ENCODE results near the gene C9orf78.
A peak's percentile ranks its signal among the peaks of the same experiment; 100 is the strongest.
"Not testable (repeated sequence)": the region's sequence is repeated elsewhere in the genome, so short reads cannot be mapped to it uniquely, and the experiment has no call there.

The C9orf78 gene

DNA sequence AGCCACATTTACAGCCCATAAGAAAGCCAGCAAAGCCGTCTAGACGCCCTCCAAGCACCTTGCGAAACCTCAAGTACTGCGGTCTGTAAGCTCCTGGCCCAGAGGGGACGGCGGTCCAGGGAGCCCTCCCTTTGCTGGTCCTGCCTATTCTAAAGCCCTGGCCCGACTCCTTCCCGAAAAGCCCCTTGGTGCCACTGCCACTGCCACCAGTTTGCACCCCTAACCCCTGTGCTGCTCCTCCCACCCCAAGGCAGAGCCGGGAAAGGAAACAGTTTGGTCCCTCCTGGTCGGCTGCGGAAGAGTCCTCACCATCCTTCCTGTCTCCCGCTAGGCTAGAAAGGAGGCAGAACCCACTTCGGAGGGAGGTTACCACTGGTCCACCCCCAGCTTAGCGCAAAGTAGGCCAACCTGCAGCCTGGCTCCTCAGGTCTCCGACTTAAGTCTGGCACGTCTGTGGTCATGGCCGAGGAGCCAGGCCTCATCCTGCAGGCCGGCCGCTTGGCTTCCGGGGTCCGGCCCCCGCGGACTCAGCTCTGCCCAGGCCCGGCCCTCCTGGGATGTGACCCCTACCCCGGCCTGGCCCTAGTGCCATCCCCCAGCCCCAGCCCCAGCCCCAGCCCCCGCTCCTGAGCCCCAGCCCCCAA is 12.1 kb downstream of the C9orf78 start:
- DNase-seq, result peak; percentile 57
- in situ Hi-C loops (cut with MboI; ENCODE audit: low pct_unique_long_range_greater_than_20kb, low sequenced_read_pairs), result no loop called here

DNA sequence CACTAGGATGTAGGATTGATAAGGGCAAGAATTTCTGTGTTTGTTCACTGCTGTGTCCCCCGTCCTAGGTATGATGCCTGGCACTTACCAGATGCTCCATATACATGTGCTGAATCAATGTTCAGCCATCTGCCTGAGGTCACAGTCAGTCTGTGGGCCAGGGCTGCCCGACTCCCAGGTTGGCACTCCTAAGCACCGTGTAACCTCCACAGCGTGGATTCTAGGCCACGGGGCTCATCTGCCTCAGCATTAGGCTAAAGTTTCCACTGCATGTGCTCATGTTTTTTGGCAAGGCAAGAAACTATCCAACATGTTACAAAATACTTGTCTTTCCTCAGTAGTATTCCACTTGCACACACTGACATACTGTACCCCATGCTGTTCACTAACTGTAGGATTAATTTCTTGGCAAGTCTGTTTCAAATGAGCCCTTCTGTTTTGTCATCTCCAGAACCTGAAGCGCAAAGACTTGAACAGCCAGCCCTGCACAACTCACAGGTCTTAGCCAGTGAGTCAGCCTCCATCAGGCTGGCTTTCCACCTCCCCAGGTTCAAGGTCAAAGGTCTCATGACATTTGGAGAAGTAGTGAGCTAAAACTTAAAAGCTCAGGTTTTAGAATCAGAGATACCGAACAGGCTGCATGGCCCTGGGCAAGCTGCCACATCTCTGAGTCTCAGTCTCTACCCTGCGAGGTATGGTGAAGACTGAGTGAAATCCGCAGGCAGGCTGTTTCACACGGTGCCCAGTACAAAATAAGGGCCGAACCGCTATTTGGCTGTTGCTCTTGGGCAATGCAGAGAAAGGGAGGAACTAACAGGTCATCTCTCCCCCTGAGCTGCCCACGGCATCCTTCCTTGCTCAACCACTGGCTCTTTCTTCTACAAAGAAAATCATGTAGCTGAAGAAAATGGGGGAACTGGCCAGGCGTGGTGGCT is 18.3 kb downstream of the C9orf78 start:
- peak; percentile 19 for DNase-seq
- in situ Hi-C loops (cut with MboI; ENCODE audit: low pct_unique_long_range_greater_than_20kb, low sequenced_read_pairs), result no loop called here

DNA sequence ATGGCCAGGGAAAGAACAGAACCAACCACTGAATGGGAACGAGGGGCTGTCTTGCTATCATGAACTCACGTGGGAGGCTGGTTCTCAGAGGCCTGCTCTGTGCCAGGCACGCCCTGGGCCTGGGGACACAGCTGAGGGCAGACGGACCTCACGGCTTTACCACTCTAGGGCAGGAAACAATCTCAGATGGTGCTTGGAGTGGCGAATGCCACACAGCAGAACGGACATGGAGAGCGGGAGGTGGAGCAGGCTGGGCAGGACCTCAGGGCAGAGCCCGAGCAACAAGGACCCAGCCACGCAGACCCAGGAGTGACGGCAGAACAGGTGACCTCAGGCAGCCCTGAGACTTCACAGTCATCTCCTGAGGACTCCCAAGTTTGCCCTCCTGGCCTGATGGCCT is 19.8 kb downstream of the C9orf78 start:
- in situ Hi-C loops (cut with MboI; ENCODE audit: low pct_unique_long_range_greater_than_20kb, low sequenced_read_pairs), result no loop called here
- DNase-seq, result no peak

DNA sequence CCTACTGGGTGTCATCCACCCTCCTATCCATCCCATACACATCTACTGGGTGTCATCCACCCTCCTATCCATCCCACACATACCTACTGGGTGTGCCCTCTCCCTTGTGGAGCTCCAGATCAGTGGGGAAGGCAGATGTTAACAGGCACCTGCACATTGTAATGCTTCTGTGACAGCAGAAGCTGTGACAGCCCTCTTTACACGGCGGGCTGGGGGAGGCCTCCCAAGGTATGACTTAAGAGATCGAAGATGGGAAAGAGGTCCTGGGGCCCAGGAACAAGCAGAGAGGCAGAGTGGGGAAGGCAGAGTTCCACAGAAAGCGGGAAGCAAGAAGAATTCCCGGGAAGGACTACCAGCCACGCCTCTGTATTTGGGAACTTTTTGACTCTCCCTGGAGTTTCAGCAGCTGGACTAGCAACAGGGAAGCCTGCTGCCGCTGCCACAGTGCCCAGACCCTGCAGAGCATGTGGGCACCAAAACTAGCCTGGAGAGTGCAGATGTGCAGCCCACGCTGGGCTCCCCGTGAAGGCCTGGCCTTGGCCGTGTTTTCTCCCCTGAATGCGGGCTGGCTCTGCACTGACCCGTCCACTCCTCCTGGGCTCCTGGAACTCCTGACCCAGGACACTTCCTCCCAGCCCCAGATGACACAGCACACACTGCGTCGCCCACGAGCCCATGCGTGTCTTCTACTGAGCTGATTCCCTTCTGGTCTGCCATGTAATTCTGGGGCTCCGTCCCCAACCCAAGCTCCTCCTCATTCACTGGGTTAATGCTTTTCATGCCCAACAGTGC is 20.4 kb downstream of the C9orf78 start:
- DNase-seq, result no peak
- in situ Hi-C loops (cut with MboI; ENCODE audit: low pct_unique_long_range_greater_than_20kb, low sequenced_read_pairs), result no loop called here

DNA sequence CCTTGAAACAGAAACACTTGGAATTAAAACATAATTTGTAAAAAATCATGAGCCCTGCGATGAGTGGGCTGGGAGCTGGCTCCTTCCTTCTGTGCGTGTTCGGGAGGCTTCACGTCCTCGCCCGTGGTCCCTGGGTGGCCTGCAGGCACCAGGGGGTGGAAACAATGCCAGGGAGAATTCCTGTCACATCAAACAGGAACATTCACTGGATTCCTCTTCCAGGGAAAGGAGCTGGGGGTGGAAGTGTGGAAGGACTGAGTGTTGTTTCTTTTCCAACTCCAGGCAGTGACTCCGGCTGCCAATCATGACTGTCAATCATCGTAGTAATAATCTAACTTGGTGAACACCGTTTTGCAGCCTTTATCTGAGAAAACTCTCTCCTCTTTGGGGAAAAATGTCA is 21.4 kb downstream of the C9orf78 start:
- no peak for DNase-seq

DNA sequence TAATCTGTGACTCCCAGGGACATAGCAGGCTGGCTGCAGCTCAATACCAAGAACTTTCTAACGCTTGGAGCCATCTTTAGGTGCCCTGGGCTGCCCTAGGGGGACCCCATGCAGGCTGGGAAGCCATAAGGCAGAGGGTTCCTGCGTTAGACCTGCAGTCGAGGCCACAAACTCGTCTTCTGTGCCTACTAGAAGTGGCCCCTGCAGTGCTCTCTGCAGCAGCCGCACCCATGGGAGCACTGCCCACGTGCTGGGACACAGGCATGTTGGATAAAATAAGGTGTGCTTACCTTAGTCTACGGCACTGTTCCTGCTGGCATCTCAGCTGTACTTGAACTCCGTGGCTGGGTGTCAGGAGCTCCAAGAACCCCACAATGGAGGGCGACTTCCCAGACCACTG is 22.7 kb downstream of the C9orf78 start:
- in situ Hi-C loops (cut with MboI; ENCODE audit: low pct_unique_long_range_greater_than_20kb, low sequenced_read_pairs), result no loop called here
- no peak for DNase-seq

More for the DNA sequence above, 21.4 kb downstream of the C9orf78 start:
- in situ Hi-C loops (cut with MboI; ENCODE audit: low pct_unique_long_range_greater_than_20kb, low sequenced_read_pairs), result no loop called here

DNA sequence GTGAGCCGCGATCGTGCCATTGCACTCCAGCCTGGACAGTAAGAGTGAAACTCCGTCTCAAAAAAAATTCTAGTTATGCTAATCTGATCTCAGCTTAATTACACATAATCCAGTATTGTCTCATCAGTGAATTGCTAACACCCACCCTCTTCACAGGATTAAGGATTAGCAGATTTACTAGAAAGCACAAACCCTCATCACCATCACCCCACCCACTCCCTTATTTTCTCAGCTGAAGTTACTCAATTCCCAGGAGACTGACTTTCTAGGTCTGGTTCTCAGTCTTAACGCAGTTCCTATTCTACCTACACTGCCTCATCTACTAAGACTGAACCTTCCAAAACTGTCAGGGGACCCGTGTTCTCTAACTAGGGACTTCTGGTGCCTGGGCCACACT is 23.1 kb downstream of the C9orf78 start:
- no peak for DNase-seq
- in situ Hi-C loops (cut with MboI; ENCODE audit: low pct_unique_long_range_greater_than_20kb, low sequenced_read_pairs), result no loop called here

DNA sequence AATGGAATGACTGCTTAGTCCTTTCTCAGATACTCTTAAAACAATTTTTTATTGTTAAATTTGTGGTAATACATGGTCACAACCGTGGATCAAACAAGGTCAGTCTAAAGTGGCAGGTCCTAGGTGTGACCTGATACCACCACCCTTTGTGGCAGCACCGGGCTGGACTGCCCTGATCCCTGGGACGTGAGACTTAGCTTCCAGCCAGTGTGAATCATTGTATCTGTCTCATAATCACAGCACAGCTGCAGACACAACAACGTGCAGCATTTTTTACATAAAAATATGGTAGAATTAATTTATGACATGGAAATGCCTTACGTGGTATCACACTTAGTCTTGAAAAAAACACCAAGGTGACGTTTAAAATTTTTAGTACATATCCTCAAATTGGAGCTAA is 24.3 kb downstream of the C9orf78 start:
- in situ Hi-C loops (cut with MboI; ENCODE audit: low pct_unique_long_range_greater_than_20kb, low sequenced_read_pairs), result no loop called here
- DNase-seq, result no peak

GRCh38 chr9:129810116-129810515 is 25.0 kb downstream of the C9orf78 start:
- no peak for DNase-seq
- in situ Hi-C loops (cut with MboI; ENCODE audit: low pct_unique_long_range_greater_than_20kb, low sequenced_read_pairs), result no loop called here

DNA sequence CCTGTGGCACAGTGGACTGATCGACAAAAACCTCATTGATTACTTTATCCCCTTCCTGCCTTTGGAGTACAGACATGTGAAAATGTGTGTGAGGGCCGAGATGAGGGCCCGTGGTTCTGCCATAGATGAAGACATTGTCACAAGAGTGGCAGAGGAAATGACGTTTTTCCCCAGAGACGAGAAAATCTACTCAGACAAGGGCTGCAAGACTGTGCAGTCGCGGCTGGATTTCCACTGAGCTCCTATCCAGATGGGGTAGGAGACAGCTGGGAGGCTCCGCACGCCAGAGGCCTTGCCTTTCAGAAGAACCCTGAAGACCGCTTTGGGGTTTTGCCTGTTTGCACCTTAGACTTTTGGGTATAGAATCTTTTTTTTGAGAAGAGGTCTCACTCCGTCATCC is 25.7 kb downstream of the C9orf78 start:
- no peak for DNase-seq
- in situ Hi-C loops (cut with MboI; ENCODE audit: low pct_unique_long_range_greater_than_20kb, low sequenced_read_pairs), result no loop called here

GRCh38 chr9:129806061-129806460 is 29.0 kb downstream of the C9orf78 start:
- in situ Hi-C loops (cut with MboI; ENCODE audit: low pct_unique_long_range_greater_than_20kb, low sequenced_read_pairs), result no loop called here

GRCh38 chr9:129803676-129804060 is 31.4 kb downstream of the C9orf78 start:
- peak; percentile 38 for DNase-seq
- in situ Hi-C loops (cut with MboI; ENCODE audit: low pct_unique_long_range_greater_than_20kb, low sequenced_read_pairs), result no loop called here

More at GRCh38 chr9:129806061-129806460, 29.0 kb downstream of the C9orf78 start:
- peak; percentile 96 for DNase-seq

- in situ Hi-C loops (cut with MboI; ENCODE audit: low pct_unique_long_range_greater_than_20kb, low sequenced_read_pairs), result no loop called here
- peak; percentile 96 for DNase-seq
Observed at GRCh38 chr9:129802833-129803675, 32.0 kb downstream of the C9orf78 start, which contains the start of gene TOR1B. Gene TOR1B, plus strand, starts transcription at chr9:129803184. Its CDS starts 29 bp downstream, at chr9:129803213.

- in situ Hi-C loops (cut with MboI; ENCODE audit: low pct_unique_long_range_greater_than_20kb, low sequenced_read_pairs), result no loop called here
- DNase-seq, result no peak
Observed at GRCh38 chr9:129801504-129801903, 33.6 kb downstream of the C9orf78 start.

DNA sequence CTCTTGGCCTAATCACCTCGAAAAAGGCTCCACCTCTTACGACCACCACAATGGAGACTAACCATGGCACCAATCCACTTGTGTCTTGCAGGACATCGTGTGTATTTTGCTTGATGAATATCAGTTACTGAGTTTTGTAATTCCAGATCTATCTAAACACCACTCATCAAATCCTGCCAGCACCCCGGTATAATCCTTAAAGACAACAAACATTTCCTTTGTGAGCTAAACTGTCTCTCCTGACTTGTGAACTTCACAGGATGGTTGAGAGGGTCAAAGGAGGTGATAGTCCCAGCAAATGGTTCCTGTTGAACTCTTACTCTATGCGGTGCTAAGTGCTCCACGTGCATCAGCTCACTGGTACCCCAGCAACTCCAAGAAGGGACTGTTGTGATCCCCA is 36.1 kb downstream of the C9orf78 start:
- in situ Hi-C loops (cut with MboI; ENCODE audit: low pct_unique_long_range_greater_than_20kb, low sequenced_read_pairs), result loop anchor here (25.0 kb wide), 1 partner anchor 662 kb away; no protein-coding TSS in a partner anchor
- DNase-seq, result no peak

- in situ Hi-C loops (cut with MboI; ENCODE audit: low pct_unique_long_range_greater_than_20kb, low sequenced_read_pairs), result loop anchor here (25.0 kb wide), 1 partner anchor 659 kb away; no protein-coding TSS in a partner anchor
- DNase-seq, result not testable (repeated sequence)
Observed at GRCh38 chr9:129796029-129796428, 39.0 kb downstream of the C9orf78 start.

DNA sequence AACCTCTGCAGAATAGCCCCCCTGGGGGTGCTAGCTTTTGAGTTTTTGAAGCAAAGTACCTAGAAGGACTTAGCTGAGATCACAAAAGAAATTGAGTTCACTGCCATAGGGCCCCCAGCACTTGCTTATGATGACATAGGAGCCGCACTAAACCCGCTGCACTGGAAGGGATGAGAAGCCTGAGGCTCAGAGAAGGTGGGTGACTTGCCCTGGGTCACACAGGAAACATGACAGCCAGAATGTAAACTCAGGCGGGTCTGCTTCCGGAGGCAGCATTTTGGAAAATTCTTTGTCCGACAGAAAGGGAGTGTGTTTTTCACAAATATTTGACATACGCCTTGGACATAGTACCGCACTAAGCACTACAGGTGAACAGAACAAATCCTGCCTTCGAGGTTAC is 40.5 kb downstream of the C9orf78 start:
- in situ Hi-C loops (cut with MboI; ENCODE audit: low pct_unique_long_range_greater_than_20kb, low sequenced_read_pairs), result loop anchor here (25.0 kb wide), 1 partner anchor 657 kb away; no protein-coding TSS in a partner anchor

DNA sequence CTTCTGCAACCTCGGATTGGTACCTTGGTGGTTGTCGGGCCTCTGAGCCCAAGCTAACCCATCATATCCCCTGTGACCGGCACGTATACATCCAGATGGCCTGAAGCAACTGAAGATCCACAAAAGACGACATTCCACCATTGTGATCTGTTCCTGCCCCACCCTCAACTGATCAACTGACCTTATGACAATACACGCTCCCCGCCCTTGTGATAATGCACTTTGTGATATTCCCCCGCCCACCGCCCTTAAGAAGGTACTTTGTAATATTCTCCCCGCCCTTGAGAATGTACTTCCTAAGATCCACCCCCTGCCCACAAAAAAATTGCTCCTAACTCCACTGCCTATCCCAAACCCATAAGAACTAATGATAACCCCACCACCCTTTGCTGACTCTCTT is 48.6 kb downstream of the C9orf78 start:
- in situ Hi-C loops (cut with MboI; ENCODE audit: low pct_unique_long_range_greater_than_20kb, low sequenced_read_pairs), result loop anchor here (25.0 kb wide), 1 partner anchor 649 kb away; no protein-coding TSS in a partner anchor

More for the DNA sequence above, 40.5 kb downstream of the C9orf78 start:
- no peak for DNase-seq

More for the DNA sequence above, 48.6 kb downstream of the C9orf78 start:
- no peak for DNase-seq
